Measurements from ENCODE around the gene MASP2.
"Not testable (repeated sequence)": the region's sequence is repeated elsewhere in the genome, so short reads cannot be mapped to it uniquely, and the experiment has no call there.

The MASP2 gene

GRCh38 chr1:11024154-11024873, 22.7 kb downstream of the MASP2 start:
- Histone ChIP-seq H3K36me3 (peaks cover 81% of the 10 kb centered on the region), H3K27ac (no peak overlapping the region), H3K9ac (no peak overlapping the region), H3K27me3 (no peaks in the 10 kb centered on the region), H3K4me2 (no peak overlapping the region), H3K4me3 (no peak overlapping the region), H4K20me1 (peaks cover 89% of the 10 kb centered on the region), H3K4me1 (no peaks in the 10 kb centered on the region), H3K9me3 (no peaks in the 10 kb centered on the region)
- TF ChIP-seq Cebpa-rat (IDR thresholded peaks at IDR 0.05): no peak

GRCh38 chr1:11023201-11023600, 23.8 kb downstream of the MASP2 start:
- Histone ChIP-seq H3K4me2 (no peak overlapping the region), H3K27me3 (no peaks in the 10 kb centered on the region), H3K4me1 (no peaks in the 10 kb centered on the region), H3K4me3 (no peak overlapping the region), H3K36me3 (peaks cover 92% of the 10 kb centered on the region), H3K9me3 (no peaks in the 10 kb centered on the region), H4K20me1 (peaks cover 99% of the 10 kb centered on the region), H3K27ac (no peak overlapping the region), H3K9ac (no peak overlapping the region)
- TF ChIP-seq Cebpa-rat (IDR thresholded peaks at IDR 0.05): no peak

GRCh38 chr1:11019971-11020370, 27.1 kb downstream of the MASP2 start:
- H4K20me1 ChIP-seq: peaks cover 100% of the 10 kb centered on the region
- H3K36me3 ChIP-seq: peaks cover 99% of the 10 kb centered on the region
- no peaks in the 10 kb centered on the region for H3K9me3 ChIP-seq
- no peaks in the 10 kb centered on the region for H3K4me1 ChIP-seq
- no peak for TF ChIP-seq Cebpa-rat (IDR thresholded peaks at IDR 0.05)
- no peak overlapping the region for H3K4me3 ChIP-seq
- H3K27me3 ChIP-seq: no peaks in the 10 kb centered on the region
- H3K4me2 ChIP-seq: no peak overlapping the region
- no peak overlapping the region for H3K27ac ChIP-seq
- no peak overlapping the region for H3K9ac ChIP-seq

GRCh38 chr1:11019358-11019757, 27.7 kb downstream of the MASP2 start:
- H3K36me3 ChIP-seq: peaks cover 99% of the 10 kb centered on the region
- peaks cover 100% of the 10 kb centered on the region for H4K20me1 ChIP-seq

GRCh38 chr1:11013160-11013531, 33.9 kb downstream of the MASP2 start:
- H3K27ac ChIP-seq: peak overlapping the region; percentile 99
- H3K4me2 ChIP-seq: peak overlapping the region; percentile 90
- peaks cover 22% of the 10 kb centered on the region for H3K4me1 ChIP-seq
- no peak for TF ChIP-seq Cebpa-rat (IDR thresholded peaks at IDR 0.05)
- peak overlapping the region; percentile 100 for H3K9ac ChIP-seq
- H3K27me3 ChIP-seq: no peaks in the 10 kb centered on the region
- H3K9me3 ChIP-seq: no peaks in the 10 kb centered on the region
- peak overlapping the region; percentile 81 for H3K4me3 ChIP-seq
- H4K20me1 ChIP-seq: peaks cover 57% of the 10 kb centered on the region
- peaks cover 49% of the 10 kb centered on the region for H3K36me3 ChIP-seq

More at GRCh38 chr1:11019358-11019757, 27.7 kb downstream of the MASP2 start:
- not testable (repeated sequence) for H3K27ac ChIP-seq, H3K9me3 ChIP-seq, H3K9ac ChIP-seq, H3K27me3 ChIP-seq, H3K4me2 ChIP-seq, H3K4me3 ChIP-seq, H3K4me1 ChIP-seq

GRCh38 chr1:11012260-11013159, 34.5 kb downstream of the MASP2 start, which contains the start of gene TARDBP:
Gene TARDBP (plus strand): TSS chr1:11012654. CDS start chr1:11013728, 1,074 bp downstream.
- H3K4me3 ChIP-seq: peak within 1 kb of the TSS; percentile 81
- H3K9ac ChIP-seq: peak within 1 kb of the TSS; percentile 100
- H3K27me3 ChIP-seq: no peaks in the 10 kb centered on the region
- H3K36me3 ChIP-seq: peaks cover 43% of the 10 kb centered on the region
- H3K4me1 ChIP-seq: peaks cover 22% of the 10 kb centered on the region
- peaks cover 51% of the 10 kb centered on the region for H4K20me1 ChIP-seq
- no peak for TF ChIP-seq Cebpa-rat (IDR thresholded peaks at IDR 0.05)
- H3K4me2 ChIP-seq: peak within 1 kb of the TSS; percentile 90
- H3K9me3 ChIP-seq: no peaks in the 10 kb centered on the region
- peak within 1 kb of the TSS; percentile 99 for H3K27ac ChIP-seq

GRCh38 chr1:11000526-11000925, 46.5 kb downstream of the MASP2 start:
- TF ChIP-seq Cebpa-rat (IDR thresholded peaks at IDR 0.05): no peak
- no peak overlapping the region for H3K9ac ChIP-seq
- no peak overlapping the region for H3K4me3 ChIP-seq
- H3K4me1 ChIP-seq: no peaks in the 10 kb centered on the region
- H4K20me1 ChIP-seq: no peaks in the 10 kb centered on the region
- H3K27ac ChIP-seq: no peak overlapping the region
- H3K36me3 ChIP-seq: no peaks in the 10 kb centered on the region
- no peak overlapping the region for H3K4me2 ChIP-seq
- H3K9me3 ChIP-seq: peaks cover 13% of the 10 kb centered on the region
- no peaks in the 10 kb centered on the region for H3K27me3 ChIP-seq

- Histone ChIP-seq H3K4me2 (no peak overlapping the region), H3K27me3 (no peaks in the 10 kb centered on the region), H3K27ac (no peak overlapping the region), H3K36me3 (no peaks in the 10 kb centered on the region), H3K9me3 (peaks cover 13% of the 10 kb centered on the region), H3K4me3 (no peak overlapping the region), H4K20me1 (no peaks in the 10 kb centered on the region), H3K9ac (no peak overlapping the region), H3K4me1 (peaks cover 15% of the 10 kb centered on the region)
- TF ChIP-seq Cebpa-rat (IDR thresholded peaks at IDR 0.05): no peak
Measured at GRCh38 chr1:10996100-10996499, 50.9 kb downstream of the MASP2 start.

GRCh38 chr1:10992864-10993263, 54.2 kb downstream of the MASP2 start:
- H3K4me2 ChIP-seq: no peak overlapping the region
- no peak overlapping the region for H3K27ac ChIP-seq
- no peak overlapping the region for H3K9ac ChIP-seq
- H3K27me3 ChIP-seq: no peaks in the 10 kb centered on the region
- H3K9me3 ChIP-seq: no peaks in the 10 kb centered on the region
- no peaks in the 10 kb centered on the region for H3K36me3 ChIP-seq
- no peaks in the 10 kb centered on the region for H4K20me1 ChIP-seq
- TF ChIP-seq Cebpa-rat (IDR thresholded peaks at IDR 0.05): no peak
- H3K4me3 ChIP-seq: no peak overlapping the region
- peaks cover 30% of the 10 kb centered on the region for H3K4me1 ChIP-seq

GRCh38 chr1:10992004-10992403, 55.0 kb downstream of the MASP2 start:
- H3K27me3 ChIP-seq, H3K9ac ChIP-seq, H3K27ac ChIP-seq, H3K9me3 ChIP-seq, H3K4me3 ChIP-seq, H3K36me3 ChIP-seq, H4K20me1 ChIP-seq: not testable (repeated sequence)
- Histone ChIP-seq H3K4me2 (peak overlapping the region; percentile 50), H3K4me1 (peaks cover 31% of the 10 kb centered on the region)
